AG10803 (cell line): ENCODE data around the gene IL34.

Experiments used
- DNase-seq: peaks from one replicate; pipeline ENCODE4 v3.0.0; 2010; ENCODE audit warnings: low read depth
- H3K4me3 ChIP-seq: 2 replicates; pipeline ENCODE4 v1.5.1; 2011; ENCODE audit warnings: mild to moderate bottlenecking, low read length, control low read depth
- TF ChIP-seq, protein P1 (sequence below): conservative IDR thresholded peaks from 2 replicates; pipeline ENCODE4 v1.5.1; 2011; ENCODE audit warnings: mild to moderate bottlenecking, low read length, control low read depth, inconsistent platforms

The IL34 gene

DNA sequence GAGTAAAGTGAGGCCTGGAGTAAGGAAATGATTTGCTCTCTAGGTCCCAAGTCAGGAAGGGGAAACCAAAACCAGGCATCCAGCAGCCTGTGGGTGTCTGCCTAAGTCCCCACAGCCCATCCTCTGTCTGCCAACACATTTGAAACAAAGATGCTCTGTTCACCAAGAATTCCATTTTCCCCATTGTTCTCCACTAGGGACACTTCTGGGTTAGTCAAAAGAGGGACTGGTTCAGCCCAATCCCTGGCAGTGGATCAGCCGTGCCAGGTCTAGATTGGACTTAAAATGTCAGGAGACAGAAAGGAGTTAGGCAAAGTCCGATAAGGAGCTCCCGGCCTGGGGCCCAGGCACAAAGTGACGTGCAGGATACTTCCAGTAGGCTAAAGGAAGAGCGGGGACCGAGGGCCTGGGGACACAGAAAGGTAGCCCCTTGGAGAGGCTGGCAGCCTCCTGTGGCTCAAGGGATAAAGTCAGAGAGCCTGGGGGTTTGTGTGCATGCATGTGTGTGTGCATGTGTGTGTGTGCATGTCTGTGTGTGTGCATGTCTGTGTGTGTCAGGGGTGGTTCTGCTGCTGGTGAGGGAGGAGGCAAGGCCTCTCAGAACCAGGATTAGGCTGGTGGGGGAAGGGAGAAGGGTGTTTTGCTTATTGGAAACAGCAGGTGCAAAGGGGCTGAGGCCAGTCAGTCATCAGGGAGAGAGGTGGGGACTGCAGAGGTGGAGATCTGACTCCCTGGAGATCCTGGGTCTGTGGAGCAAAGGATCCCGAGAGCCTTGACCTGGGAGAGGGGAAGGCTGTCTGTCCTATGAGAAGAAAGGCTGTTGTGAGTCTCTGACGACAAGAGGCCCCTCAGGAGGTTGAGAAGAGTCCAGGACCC, 41.7 kb upstream of the IL34 start:
- no peak overlapping the region for H3K4me3 ChIP-seq
- DNase-seq: no peak
- TF ChIP-seq, protein P1, sequence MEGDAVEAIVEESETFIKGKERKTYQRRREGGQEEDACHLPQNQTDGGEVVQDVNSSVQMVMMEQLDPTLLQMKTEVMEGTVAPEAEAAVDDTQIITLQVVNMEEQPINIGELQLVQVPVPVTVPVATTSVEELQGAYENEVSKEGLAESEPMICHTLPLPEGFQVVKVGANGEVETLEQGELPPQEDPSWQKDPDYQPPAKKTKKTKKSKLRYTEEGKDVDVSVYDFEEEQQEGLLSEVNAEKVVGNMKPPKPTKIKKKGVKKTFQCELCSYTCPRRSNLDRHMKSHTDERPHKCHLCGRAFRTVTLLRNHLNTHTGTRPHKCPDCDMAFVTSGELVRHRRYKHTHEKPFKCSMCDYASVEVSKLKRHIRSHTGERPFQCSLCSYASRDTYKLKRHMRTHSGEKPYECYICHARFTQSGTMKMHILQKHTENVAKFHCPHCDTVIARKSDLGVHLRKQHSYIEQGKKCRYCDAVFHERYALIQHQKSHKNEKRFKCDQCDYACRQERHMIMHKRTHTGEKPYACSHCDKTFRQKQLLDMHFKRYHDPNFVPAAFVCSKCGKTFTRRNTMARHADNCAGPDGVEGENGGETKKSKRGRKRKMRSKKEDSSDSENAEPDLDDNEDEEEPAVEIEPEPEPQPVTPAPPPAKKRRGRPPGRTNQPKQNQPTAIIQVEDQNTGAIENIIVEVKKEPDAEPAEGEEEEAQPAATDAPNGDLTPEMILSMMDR: 0 out of 2 replicates have a peak, but pooled peaks have one; percentile 4

DNA sequence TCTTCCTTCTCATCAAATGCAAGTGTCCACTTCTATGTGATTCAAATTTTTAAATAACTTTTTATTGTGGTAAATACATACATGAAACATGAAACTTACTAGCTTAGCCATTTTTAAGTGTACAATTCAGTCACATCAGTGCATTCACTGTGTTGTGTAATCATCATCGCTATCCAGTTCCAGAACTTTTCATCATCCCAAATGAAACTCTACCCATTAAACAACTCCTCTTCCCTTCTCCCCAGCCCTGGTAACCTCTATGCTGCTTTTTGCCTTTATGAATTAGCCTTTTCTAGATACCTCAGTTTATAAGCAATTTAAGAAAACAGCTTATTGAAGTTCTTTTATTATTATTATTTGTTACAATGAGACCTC, 41.1 kb upstream of the IL34 start:
- H3K4me3 ChIP-seq: no peak overlapping the region
- no peak for DNase-seq
- TF ChIP-seq, protein P1: no peak

DNA sequence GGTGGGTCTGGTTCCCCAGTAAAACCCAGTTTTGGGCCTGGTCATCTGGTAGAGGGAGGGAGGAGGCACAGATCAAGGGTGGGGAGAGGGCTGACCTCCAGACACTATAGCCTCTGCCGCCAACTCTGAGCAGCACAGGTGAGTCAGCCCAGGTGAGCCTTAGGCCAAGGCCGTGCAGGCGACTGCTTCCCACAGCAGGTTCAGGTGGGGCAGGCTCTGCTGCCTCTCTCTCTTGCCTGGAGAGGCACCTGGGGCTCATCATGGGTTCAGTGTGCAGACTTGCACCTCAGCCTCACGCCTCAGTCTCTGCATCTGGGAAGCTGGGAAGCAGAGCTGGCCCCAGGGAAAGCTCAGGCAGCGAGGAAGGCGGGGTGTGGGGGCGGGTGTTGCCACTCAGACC, 37.8 kb upstream of the IL34 start:
- no peak overlapping the region for H3K4me3 ChIP-seq
- TF ChIP-seq, protein P1: no peak
- no peak for DNase-seq

DNA sequence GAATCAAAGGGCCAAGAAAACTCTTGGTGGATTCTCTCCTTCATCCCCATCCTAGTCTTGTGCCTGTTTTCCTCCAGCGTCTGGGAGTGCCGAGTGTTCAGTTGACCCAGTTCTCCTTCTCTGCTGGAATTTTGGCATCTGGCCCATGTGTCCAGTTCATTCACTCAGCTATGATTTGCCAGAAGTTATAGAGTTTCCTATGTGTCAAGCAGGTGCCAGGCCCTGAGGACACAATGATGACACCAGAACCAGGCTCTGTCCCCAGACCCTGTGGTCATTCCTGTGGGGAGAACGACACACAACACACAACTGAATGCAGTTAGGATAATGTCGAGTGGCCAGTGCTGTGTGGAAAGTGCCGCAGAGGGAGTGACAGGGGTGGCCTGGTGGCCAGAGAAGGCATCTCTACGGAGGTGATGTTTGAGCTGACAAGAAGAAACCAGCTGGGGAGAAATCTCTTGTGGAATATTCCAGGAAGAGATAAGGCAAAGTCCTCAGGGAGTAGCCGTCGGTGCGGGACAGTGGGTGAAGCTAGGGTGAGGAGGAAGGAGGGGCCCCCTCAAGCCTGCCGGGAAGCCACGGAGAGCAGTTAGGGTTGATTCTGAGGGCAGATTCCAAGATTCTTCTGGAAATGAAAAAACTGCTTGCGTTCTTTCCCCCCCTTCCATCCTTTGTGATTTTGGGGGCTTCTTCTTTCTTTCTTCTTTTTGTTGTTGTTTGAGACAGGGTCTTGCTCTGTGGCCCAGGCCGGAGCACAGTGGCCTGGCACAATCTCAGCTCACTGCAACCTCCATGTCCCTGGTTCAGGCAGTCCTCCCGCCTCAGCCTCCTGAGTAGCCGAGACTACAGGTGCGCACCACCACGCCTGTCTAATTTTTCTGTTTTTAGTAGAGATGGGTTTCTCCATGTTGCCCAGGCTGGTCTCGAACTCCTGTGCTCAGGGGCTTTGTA, 35.8 kb upstream of the IL34 start:
- H3K4me3 ChIP-seq: no peak overlapping the region
- DNase-seq: no peak
- TF ChIP-seq, protein P1: no peak

DNA sequence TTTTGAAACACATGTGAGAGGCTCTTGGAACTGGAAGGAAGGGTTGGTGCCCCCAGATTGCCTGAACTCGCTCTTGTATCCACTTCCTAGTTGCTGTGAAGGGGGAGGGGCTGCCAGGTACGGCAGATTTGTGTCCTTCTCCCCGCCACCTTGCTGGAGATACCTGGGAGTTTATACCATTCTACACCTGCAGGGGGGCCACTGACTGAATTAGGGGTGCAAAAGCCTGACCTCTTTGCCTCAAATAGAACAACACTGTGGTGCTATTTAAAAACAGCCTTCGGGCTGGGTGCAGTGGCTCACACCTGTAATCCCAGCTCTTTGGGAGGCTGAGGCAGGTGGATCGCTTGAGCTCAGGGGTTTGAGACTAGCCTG, 35.1 kb upstream of the IL34 start:
- DNase-seq: no peak
- H3K4me3 ChIP-seq: no peak overlapping the region
- TF ChIP-seq, protein P1: no peak

DNA sequence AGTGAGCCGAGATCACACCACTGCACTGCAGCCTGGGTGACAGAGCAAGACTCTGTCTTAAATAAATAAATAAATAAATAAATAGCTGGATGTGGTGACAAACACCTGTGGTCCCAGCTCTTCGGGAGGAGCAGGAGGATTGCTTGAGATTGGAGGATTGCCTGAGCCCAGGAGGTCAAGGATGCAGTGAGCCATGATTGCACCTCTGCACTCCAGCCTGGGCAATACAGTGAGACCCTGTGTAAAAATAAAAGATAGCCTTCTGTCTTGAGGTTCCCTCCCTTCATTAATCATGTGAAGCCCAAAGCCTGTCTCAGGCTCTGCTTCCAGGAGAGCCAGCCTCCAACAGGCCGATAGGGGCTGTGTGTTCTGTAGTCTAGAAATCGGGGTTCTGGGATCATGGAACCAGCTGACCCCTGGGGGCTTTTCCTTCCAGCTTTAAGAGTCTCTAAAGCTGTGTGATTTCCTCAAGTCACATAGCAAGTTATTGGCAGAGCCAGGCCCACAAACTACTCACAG, 34.5 kb upstream of the IL34 start:
- H3K4me3 ChIP-seq: no peak overlapping the region
- TF ChIP-seq, protein P1: no peak
- no peak for DNase-seq
